Parathyroid adenoma (tissue), 2 donors: Measurements from ENCODE around the gene GTF2IRD2.
A peak's percentile ranks its signal among the peaks of the same experiment; 100 is the strongest.
"Not testable (repeated sequence)": the region's sequence is repeated elsewhere in the genome, so short reads cannot be mapped to it uniquely, and the experiment has no call there.

Source experiments
- H2AFZ ChIP-seq: fragments of 300-600 bp; sonication (generic); one replicate; pipeline ENCODE4 v1.7.0; 2017; ENCODE audit warnings: antibody characterized with exemption, mild to moderate bottlenecking
- H3K27ac ChIP-seq: fragments of 300-600 bp; sonication (generic); one replicate; pipeline ENCODE4 v1.7.0; 2017
- H3K27me3 ChIP-seq: fragments of 300-600 bp; sonication (generic); one replicate; pipeline ENCODE4 v1.7.0; 2017; ENCODE audit warnings: low read length; ENCODE audit not compliant: control insufficient read depth, insufficient read depth
- H3K36me3 ChIP-seq: fragments of 300-600 bp; sonication (generic); one replicate; pipeline ENCODE4 v1.7.0; 2017; ENCODE audit warnings: low read length; ENCODE audit not compliant: control insufficient read depth, insufficient read depth
- H3K4me1 ChIP-seq: fragments of 300-600 bp; sonication (generic); one replicate; pipeline ENCODE4 v1.7.0; 2017; ENCODE audit warnings: control low read depth
- H3K4me2 ChIP-seq: fragments of 300-600 bp; sonication (generic); one replicate; pipeline ENCODE4 v1.7.0; 2017; ENCODE audit warnings: low read length
- H3K4me3 ChIP-seq: fragments of 300-600 bp; sonication (generic); one replicate; pipeline ENCODE4 v1.7.0; 2017; ENCODE audit warnings: low read depth, low read length
- H3K79me2 ChIP-seq: fragments of 300-600 bp; sonication (generic); one replicate; pipeline ENCODE4 v1.7.0; 2017; ENCODE audit warnings: control low read depth
- H3K9ac ChIP-seq: fragments of 300-600 bp; sonication (generic); one replicate; pipeline ENCODE4 v1.7.0; 2017; ENCODE audit warnings: mild to moderate bottlenecking
- H3K9me3 ChIP-seq: fragments of 300-600 bp; sonication (generic); one replicate; pipeline ENCODE4 v1.7.0; 2017; ENCODE audit warnings: low read length; ENCODE audit not compliant: control insufficient read depth
- donor health status: primary hyperparathyroidism.

Gene GTF2IRD2

DNA sequence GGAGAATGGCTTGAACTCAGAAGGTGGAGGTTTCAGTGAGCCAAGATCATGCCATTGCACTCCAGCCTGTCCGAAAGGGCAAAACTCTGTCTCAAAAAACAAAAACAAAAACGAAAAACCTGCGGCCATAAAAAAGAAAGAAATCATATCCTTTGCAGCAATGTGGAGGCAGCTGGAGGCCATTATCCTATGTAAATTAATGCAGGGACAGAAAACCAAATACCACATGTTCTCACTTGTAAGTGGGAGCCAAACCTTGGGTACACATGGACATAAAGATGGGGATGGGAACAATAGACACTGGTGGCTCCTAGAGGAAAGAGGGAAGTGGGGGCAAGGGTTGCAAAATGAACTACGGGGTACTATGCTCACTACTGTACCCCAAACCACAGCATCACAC lies 21.0 kb downstream of the GTF2IRD2 start:
- not testable (repeated sequence) for H3K9ac ChIP-seq, H3K4me2 ChIP-seq, H3K27ac ChIP-seq, H3K9me3 ChIP-seq, H3K27me3 ChIP-seq, H3K4me1 ChIP-seq, H3K36me3 ChIP-seq, H3K4me3 ChIP-seq, H3K79me2 ChIP-seq, H2AFZ ChIP-seq

DNA sequence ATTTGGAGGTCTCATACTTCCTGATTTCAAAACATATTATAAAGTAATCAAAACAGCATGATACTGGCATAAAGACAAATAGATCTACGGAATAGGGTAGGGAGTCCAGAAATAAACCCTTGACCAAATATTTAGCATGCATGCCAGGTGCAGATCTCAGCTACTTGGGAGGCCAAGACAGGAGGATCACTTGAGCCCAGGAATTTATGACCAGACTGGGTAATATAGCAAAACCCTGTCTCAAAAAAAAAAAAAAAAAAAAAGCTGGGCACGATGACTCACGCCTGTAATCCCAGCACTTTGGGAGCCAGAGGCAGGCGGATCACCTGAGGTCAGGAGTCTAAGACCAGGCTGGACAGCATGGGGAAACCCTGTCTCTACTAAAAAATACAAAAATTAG lies 21.4 kb downstream of the GTF2IRD2 start:
- not testable (repeated sequence) for H3K27me3 ChIP-seq, H3K4me3 ChIP-seq, H2AFZ ChIP-seq, H3K9ac ChIP-seq, H3K9me3 ChIP-seq, H3K27ac ChIP-seq, H3K36me3 ChIP-seq, H3K79me2 ChIP-seq, H3K4me1 ChIP-seq, H3K4me2 ChIP-seq

DNA sequence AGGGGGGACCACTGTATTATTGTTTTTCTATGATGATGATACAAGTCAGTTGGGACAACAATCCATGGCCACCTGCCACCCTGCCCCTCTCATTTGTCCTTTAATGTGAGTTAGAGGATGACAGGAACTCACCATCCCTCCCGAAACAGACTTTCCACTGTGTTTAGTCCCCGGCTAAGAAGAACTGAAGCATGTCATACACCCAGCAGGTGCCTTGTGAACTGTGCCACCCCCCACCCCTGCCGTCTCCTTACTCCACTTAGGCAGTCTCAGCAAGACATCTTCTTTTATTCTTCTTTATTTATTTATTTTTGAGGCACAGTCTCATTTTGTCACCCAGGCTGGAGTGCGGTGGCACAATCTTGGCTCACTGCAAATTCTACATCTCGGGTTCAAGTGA lies 30.1 kb downstream of the GTF2IRD2 start:
- not testable (repeated sequence) for H3K79me2 ChIP-seq, H3K36me3 ChIP-seq, H3K4me3 ChIP-seq, H3K9me3 ChIP-seq, H3K27me3 ChIP-seq, H3K27ac ChIP-seq, H3K9ac ChIP-seq, H3K4me1 ChIP-seq, H2AFZ ChIP-seq, H3K4me2 ChIP-seq

DNA sequence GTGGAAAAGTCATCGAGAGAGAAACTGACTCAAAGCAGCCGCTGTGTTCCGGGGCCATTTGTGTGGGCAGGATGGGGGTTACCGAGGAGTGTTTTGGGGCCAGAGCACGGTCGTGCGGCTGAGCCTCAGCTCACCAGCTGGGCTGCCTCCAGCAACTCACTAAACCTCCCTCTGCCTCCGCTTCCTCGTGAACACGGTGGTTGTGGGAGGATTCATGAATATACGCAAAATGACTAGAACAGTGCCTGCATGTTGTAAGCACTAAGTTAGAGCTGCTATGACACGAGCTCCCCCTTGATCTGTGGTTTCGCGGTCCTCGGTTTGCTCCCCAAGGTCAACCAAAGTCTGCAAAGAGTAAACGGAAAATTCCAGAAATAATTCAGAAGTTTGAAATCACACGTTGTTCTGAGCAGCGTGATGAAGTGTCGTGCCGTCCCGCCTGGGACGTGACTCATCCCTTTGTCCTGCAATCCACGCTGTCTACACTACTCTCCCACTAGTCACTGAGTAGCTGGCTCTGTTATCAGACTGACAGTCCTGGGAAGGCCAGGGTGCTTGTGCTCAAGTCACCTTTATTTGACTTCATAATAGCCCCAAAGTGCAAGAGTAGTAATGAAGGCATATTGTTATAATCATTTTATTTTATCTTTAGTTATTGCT lies 31.1 kb downstream of the GTF2IRD2 start:
- H3K27ac ChIP-seq, H3K79me2 ChIP-seq, H3K27me3 ChIP-seq, H3K9me3 ChIP-seq, H2AFZ ChIP-seq, H3K9ac ChIP-seq, H3K36me3 ChIP-seq, H3K4me2 ChIP-seq, H3K4me3 ChIP-seq, H3K4me1 ChIP-seq: not testable (repeated sequence)

DNA sequence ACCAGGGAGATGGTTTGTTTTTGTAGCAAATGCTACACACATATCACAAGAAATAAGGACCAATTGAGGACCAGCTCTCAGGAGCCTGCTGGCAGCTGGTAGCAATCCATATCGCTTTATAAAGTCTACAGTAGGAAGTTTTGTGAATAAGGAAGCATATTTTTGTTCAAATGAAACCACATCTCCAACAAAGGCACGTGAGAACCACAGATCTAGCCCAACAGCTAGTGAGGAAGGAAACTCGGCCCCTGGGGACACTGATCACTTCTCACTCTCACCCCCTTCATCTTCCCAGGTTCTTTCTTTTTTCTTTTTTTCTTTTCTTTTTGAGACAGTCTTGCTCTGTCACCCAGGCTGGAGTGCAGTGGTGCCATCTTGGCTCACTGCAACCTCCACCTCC lies 35.5 kb downstream of the GTF2IRD2 start:
- H3K4me2 ChIP-seq, H3K4me1 ChIP-seq, H3K9ac ChIP-seq, H3K36me3 ChIP-seq, H3K27ac ChIP-seq, H2AFZ ChIP-seq, H3K9me3 ChIP-seq, H3K79me2 ChIP-seq, H3K4me3 ChIP-seq, H3K27me3 ChIP-seq: not testable (repeated sequence)

DNA sequence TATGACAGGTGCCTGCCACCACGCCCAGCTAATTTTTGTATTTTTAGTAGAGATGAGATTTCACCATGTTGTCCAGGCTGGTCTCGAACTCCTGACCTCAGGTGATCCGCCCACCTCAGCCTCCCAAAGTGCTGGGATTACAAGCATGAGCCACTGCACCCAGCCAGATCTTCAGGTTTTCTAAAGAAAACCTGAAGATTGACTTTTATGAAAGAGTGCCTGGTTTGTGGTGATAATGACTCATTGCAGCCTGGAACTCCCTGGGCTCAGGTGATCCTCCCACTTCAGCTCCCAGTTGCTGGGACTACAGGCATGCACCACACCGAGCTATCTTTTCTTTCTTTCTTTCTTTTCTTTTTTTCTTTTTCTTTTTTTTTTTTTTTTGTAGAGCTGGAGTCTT lies 52.8 kb downstream of the GTF2IRD2 start:
- not testable (repeated sequence) for H3K79me2 ChIP-seq, H3K27me3 ChIP-seq, H2AFZ ChIP-seq, H3K27ac ChIP-seq, H3K4me3 ChIP-seq, H3K9ac ChIP-seq, H3K36me3 ChIP-seq, H3K9me3 ChIP-seq, H3K4me1 ChIP-seq, H3K4me2 ChIP-seq

DNA sequence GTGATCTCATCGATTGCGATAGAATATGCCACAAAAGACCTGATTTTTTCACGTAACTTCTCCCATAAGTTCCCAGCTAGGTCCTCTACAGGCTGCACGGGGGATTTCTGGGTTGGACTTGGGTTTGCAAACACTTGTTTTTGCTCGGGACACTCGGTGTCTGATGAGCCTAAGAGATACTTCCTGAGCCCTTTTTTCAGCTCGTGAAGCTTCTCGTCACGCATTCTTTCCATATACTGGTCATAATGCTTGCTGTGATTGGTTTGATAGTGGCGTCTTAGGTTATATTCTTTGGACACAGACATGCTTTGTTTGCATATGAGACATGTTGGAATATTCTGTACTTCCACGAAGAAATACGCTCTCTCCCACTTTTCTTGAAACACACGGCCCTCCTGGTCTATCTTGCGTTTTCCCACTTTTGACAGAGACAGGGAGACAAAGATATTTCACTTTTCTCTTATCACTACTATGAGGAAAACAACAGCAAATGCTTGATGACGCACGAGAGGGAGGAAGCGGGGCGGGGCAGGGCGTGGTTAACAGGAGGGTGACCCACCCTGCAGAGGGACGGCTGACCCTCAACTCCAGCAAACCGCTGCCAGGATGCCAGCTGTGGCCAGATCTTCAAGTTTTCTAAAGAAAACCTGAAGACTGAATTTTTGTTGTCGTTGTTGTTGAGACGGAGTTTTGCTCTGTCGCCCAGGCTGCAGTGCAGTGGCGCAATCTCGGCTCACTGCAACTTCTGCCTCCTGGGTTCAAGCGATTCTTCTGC lies 53.4 kb downstream of the GTF2IRD2 start:
- H3K27ac ChIP-seq, H2AFZ ChIP-seq, H3K9ac ChIP-seq, H3K36me3 ChIP-seq, H3K79me2 ChIP-seq, H3K4me1 ChIP-seq, H3K27me3 ChIP-seq, H3K4me2 ChIP-seq, H3K4me3 ChIP-seq, H3K9me3 ChIP-seq: not testable (repeated sequence)

DNA sequence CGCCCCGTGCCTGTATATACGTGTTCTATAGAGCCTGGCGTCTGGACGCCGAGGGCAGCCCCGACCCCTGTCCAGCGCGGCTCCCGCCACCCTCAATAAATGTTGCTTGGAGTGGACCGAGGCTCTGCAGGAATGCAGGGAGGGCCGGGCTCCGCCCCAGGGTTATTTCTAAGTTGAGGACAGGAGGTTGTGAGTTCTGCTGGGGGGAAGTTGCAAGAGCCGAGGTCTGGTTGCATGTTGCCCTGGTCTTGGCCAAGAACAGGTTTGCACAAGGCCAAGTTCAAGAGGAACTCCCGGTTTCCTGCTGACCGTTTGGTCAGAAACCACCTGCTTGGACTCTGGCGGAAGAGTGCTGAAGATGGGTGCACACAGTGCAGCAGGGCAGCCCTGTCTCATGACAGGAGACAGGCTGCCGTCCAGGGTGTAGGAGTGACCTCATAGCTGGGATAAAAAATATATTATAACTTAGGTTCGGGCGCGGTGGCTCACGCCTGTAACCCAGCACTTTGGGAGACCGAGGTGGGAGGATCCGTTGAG lies 62.1 kb downstream of the GTF2IRD2 start:
- not testable (repeated sequence) for H3K4me3 ChIP-seq, H3K4me1 ChIP-seq, H3K79me2 ChIP-seq, H2AFZ ChIP-seq, H3K36me3 ChIP-seq, H3K9ac ChIP-seq, H3K4me2 ChIP-seq, H3K9me3 ChIP-seq, H3K27me3 ChIP-seq, H3K27ac ChIP-seq

DNA sequence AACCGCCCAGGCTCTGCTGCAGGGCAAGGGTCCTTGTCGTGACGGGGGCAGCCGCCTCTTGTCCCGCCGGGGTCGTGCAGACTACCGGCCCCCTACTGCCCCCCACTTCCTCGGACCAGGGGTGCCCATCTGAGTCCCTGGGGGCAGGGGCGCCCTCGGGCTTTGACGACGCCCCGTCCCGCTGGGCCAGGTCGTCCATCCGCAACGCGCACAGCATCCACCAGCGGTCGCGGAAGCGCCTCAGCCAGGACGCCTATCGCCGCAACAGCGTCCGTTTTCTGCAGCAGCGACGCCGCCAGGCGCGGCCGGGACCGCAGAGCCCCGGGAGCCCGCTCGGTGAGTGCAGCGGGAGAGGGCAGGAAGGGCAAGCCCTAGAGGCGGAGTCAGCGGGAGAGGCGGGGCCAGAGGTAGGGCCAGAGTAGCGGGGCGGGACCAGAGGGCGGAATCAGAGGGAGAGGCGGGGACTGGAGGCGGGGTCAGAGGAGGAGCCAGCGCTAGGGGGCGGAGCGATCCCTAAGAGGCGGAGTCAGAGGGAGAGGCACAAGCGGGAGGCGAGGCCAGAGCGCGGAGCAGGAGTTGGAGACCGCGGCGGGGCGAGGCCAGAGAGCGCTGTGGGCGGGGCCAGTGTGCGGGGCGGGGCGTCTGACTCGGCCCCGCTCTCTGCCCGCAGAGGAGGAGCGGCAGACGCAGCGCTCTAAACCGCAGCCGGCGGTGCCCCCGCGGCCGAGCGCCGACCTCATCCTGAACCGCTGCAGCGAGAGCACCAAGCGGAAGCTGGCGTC lies 62.8 kb downstream of the GTF2IRD2 start:
- not testable (repeated sequence) for H3K9ac ChIP-seq, H3K27ac ChIP-seq, H3K4me1 ChIP-seq, H3K4me3 ChIP-seq, H3K27me3 ChIP-seq, H3K79me2 ChIP-seq, H3K4me2 ChIP-seq, H3K36me3 ChIP-seq, H3K9me3 ChIP-seq
- peak overlapping the region; percentile 60 for H2AFZ ChIP-seq

DNA sequence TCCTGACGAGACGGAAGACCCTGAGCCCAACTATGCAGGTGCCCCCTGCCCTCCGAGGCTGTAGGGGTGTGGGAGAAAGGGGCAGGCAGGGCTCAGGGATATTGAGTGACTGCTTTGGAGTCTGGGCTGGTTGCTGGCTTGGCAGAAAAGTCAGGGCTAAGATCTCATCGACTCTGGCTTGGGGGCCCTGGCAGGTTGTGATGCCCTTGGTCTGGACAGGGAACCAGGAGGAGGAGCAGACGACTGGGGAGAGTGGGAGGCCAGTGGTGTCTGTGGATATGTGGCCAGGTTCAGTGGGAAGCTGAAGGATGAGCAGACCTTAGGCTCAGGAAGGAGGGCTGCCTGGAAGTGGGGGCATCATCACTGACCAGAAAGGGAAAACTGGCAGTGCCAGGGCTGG lies 67.8 kb downstream of the GTF2IRD2 start:
- H3K27ac ChIP-seq, H3K4me1 ChIP-seq, H3K9me3 ChIP-seq, H3K4me3 ChIP-seq, H3K27me3 ChIP-seq, H3K9ac ChIP-seq, H3K36me3 ChIP-seq, H3K79me2 ChIP-seq, H3K4me2 ChIP-seq, H2AFZ ChIP-seq: not testable (repeated sequence)

DNA sequence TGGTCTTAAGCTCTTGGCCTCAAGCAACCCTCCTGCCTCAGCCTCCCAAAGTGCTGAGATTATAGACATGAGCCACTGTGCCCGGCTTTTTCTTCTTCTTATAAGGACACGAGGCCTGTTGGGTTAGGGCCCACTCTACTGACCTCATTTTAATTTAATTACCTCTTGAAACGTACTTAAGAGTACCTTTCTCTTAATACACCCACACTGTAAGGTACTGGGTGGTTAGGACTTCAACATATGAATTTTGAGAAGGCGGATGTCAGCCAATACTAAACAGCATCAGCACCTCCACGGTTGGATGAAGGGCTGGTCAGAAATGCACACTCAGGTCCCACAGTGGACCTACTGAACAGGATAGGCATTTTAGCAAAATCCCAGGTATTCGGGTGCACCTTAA lies 69.7 kb downstream of the GTF2IRD2 start:
- not testable (repeated sequence) for H3K27ac ChIP-seq, H3K9ac ChIP-seq, H3K9me3 ChIP-seq, H2AFZ ChIP-seq, H3K27me3 ChIP-seq, H3K36me3 ChIP-seq, H3K4me1 ChIP-seq, H3K4me2 ChIP-seq, H3K4me3 ChIP-seq, H3K79me2 ChIP-seq
